Glomerular visceral epithelial cell (primary cell): Measurements from ENCODE around the gene RIC8B.
A peak's percentile ranks its signal among the peaks of the same experiment; 100 is the strongest.
"Not testable (repeated sequence)": the region's sequence is repeated elsewhere in the genome, so short reads cannot be mapped to it uniquely, and the experiment has no call there.

ENCODE experiments used
- DNase-seq: peaks from one replicate; pipeline ENCODE4 v3.0.0-alpha.2; 2016; ENCODE audit errors: extremely low spot score

RIC8B gene

GRCh38 chr12:106902053-106902452 is 127.6 kb downstream of the RIC8B start:
- DNase-seq = no peak

GRCh38 chr12:106903241-106903945 is 128.9 kb downstream of the RIC8B start:
- peak; percentile 51 for DNase-seq

- no peak for DNase-seq
These were observed 132.2 kb downstream of the RIC8B start for GRCh38 chr12:106906715-106907114.

DNA sequence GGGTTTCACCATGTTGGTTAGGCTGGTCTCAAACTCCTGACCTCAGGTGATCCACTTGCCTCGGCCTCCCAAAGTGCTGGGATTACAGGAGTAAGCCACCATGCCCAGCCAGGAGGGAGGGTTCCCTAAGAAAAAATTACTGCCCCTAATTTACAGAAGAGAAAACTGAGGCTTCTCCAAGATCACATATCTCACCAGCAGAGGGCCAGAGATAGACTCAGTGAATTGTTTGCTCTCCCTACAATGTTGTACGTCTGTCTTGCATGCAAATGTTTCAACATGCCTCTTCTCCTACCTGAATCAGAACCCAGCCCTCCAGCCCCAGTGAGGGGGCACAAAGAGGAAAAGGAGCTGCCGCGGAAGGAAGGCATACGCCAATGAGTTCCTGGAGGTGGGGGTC is 132.9 kb downstream of the RIC8B start:
- DNase-seq = no peak

- no peak for DNase-seq
These were observed 133.4 kb downstream of the RIC8B start for GRCh38 chr12:106907846-106908245.

DNA sequence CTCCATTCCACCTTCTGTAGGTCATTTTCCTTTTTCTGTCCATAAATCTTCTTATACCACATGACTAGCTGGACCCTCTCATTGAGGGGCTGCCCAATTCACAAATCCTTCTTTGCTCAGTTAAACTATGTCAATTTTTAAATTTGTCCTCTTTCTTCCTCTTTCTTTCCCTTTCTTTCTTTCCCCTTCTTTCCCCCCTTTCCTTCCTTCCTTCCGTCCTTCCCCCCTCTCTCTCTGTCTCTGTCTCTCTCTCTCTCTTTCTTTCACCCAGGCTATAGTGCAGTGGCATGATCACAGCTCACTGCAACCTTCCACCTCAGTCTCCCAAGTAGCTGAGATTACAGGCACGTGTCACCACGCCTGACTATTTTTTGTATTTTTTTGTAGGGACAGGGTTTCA is 134.1 kb downstream of the RIC8B start:
- DNase-seq = no peak

DNA sequence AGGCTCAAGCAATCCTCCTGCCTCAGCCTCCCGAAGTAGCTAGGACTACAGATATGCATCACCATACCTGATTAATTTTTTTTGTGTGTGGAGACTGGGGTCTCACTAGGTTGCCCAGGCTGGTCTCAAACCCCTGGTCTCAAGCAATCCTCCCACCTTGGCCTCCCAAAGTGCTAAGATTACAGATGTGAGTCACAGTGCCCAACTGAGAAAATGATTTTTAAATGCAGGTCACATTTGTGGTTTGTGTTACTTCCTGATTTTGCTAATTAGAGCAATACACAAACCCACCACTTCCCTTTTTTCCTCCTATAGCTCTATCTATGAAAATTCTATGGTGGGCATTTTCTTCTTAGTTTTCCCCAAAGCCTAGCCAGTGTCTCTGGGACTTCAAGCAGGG is 135.7 kb downstream of the RIC8B start:
- no peak for DNase-seq

GRCh38 chr12:106911581-106911980 is 137.1 kb downstream of the RIC8B start:
- no peak for DNase-seq

- no peak for DNase-seq
These were observed 139.0 kb downstream of the RIC8B start for GRCh38 chr12:106913456-106913855.

- no peak for DNase-seq
These were observed 140.5 kb downstream of the RIC8B start for GRCh38 chr12:106914796-106915634.

- DNase-seq = no peak
These were observed 141.1 kb downstream of the RIC8B start for GRCh38 chr12:106915635-106916026.

GRCh38 chr12:106917503-106917902 is 143.0 kb downstream of the RIC8B start:
- no peak for DNase-seq

GRCh38 chr12:106918746-106919145 is 144.3 kb downstream of the RIC8B start:
- DNase-seq = peak; percentile 6

DNA sequence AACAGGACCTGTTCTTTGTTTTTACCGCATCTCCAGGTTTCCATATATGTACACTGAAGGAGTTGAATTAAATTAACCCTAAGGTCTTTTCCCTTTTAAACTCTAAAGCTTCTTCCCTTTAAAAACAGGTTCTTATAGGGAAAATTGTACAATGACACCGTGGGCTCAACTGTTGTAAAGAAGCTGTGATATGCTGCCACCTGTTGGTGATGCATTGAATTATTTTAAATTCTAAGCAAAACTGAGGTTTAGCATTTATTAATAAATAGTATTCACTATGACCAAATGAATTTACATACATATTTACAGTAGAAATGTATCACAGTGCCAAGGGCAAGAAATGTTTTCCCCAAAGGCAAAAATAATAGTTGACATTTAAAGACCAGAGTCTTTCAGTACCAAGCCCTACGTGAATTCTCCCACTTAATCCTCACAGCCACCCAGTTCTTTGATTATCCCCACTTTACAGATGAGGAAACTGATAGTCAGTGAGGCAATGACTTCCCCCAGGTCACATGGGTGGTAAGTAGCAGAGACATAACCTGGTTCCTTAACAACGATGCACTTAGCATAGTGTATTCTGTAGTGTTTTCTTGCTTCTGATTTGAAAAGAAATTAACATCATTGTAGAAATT is 145.5 kb downstream of the RIC8B start:
- peak; percentile 46 for DNase-seq

DNA sequence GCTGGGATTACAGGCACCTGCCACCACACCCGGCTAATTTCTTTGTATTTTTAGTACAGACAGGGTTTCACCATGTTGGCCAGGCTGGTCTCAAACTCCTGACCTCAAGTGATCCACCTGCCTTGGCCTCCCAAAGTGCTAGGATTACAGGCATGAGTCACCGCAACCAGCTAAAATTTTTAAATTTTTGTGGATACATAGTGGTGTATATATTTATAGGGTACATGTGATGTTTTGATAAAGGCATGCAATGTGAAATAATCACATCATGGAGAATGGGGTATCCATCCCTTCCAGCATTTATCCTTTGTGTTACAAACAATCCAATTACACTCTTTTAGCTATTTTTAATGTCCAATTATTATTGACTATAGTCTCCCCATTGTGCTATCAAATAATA is 147.5 kb downstream of the RIC8B start:
- not testable (repeated sequence) for DNase-seq

DNA sequence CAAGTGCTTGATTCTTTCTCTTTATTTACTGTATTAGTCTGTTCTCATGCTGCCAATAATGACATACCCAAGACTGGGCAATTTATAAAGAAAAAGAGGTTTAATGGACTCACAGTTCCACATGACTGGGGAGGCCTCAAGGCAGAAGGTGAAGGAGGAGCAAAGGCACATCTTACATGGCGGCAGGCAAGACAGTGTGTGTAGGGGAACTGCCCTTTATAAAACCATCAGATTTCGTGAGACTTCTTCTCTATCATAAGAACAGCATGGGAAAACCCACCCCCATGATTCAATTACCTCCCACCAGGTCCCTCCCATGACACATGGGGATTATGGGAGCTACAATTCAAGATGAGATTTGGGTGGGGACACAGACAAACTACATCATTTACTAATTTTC is 149.1 kb downstream of the RIC8B start:
- not testable (repeated sequence) for DNase-seq

DNA sequence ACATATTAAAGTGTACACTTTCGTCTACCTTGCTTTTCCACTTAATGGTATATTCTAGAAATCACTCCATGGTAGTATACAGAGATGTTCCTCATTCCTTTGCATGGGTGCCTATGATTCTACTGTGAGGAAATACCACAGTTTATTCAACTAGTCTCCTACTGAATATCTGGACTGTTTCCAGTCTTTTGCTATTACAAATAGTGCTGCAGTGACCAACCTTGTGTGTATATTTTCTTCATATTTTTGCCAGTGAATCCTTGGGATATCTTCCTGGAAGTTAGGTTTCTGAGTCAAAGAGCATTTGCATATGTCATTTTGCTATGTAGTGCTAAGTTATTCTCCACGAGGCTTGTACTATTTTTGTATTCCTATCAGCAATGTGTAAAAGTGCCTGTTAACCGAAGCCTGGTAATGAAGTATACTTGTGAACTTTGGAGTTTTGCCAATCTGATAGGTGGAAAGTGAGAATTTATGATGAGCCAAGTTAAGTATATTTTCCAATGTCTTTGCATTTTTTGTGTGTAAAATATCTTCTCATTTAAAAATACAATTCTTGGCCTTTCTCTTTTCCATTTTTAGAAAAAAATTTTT is 149.9 kb downstream of the RIC8B start:
- no peak for DNase-seq

DNA sequence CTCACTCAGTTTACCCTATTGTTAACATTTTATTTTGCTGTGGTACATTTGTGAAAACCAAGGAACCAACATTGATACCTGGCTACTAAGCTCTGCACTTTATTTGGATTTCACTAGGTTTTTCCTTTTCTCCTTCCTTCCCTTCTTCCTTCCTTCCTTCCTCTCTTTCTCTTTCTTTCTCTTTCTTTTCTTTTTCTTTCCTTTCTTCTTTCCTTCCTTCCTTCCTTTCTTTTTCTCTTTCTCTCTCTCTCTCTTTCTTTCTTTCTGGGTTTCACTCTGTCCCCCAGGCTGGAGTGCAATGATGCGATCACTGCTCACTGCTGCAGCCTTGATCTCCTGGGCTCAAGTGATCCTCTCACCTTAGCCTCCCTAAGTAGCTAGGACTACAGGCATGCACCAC is 152.2 kb downstream of the RIC8B start:
- no peak for DNase-seq

- no peak for DNase-seq
These were observed 159.8 kb downstream of the RIC8B start for GRCh38 chr12:106934277-106934676.
